SK-N-SH (cell line): ENCODE data around the gene DEPP1. TPM values are rescaled to one million over a fixed set of nuclear protein-coding genes. Genes with fewer than 3 reads are reported as not detected.

Experiments used
- CTCF ChIA-PET: fragments of 300-600, 350-600 bp; formaldehyde crosslinking; extraction: SDS; loops from one replicate; lab custom pipeline; 2021; lab: Yijun Ruan, JAX
- POLR2A ChIA-PET: fragments of 350-600 bp; sonication (Branson Sonifier 250); formaldehyde crosslinking; extraction: SDS; loops from one replicate; lab custom pipeline; 2020; ENCODE audit warnings: antibody characterized with exemption, inconsistent platforms; lab: Yijun Ruan, JAX
- DNase-seq: peaks from one replicate; pipeline ENCODE4 v3.0.0; 2012
- H2AFZ ChIP-seq: fragments of 200-600 bp; sonication (generic); 2 replicates; pipeline ENCODE4 v1.8.1; 2016; ENCODE audit warnings: antibody characterized with exemption, mild to moderate bottlenecking, low read depth
- H3F3A ChIP-seq: fragments of 200-600 bp; sonication (generic); replicated peaks from 2 replicates; pipeline ENCODE3; 2016; ENCODE audit warnings: antibody characterized with exemption, mild to moderate bottlenecking; ENCODE audit not compliant: insufficient read depth
- H3K27ac ChIP-seq, 2 experiments: fragments of 200-500 bp in 1 of 2; fragments of 200-600 bp in 1 of 2; sonication (Bioruptor generic) in 1 of 2; sonication (generic), shearing (Covaris generic) in 1 of 2; 2 replicates each; pipeline versions ENCODE4 v1.5.1 to v1.6.1; 2014 to 2016; ENCODE audit warnings: low read depth in 2 of 2, inconsistent platforms in 1 of 2, low read length in 1 of 2, mild to moderate bottlenecking in 1 of 2, mixed read lengths in 1 of 2
- H3K27me3 ChIP-seq: fragments of 200-600 bp; sonication (generic), shearing (Covaris generic); 2 replicates; pipeline ENCODE4 v1.6.1; 2016; ENCODE audit warnings: mixed run types; ENCODE audit not compliant: insufficient read depth
- H3K36me3 ChIP-seq, 2 experiments: fragments of 200-500 bp in 1 of 2; fragments of 200-600 bp in 1 of 2; sonication (Bioruptor generic) in 1 of 2; sonication (generic) in 1 of 2; replicated peaks in 1 of 2; 2 replicates each; pipeline versions ENCODE3 to v1.5.1; 2014 to 2016; ENCODE audit warnings: low read length in 1 of 2, mild to moderate bottlenecking in 1 of 2; ENCODE audit not compliant: insufficient read depth in 2 of 2, control insufficient read depth in 1 of 2
- H3K4me1 ChIP-seq, 2 experiments: fragments of 200-500 bp in 1 of 2; fragments of 200-600 bp in 1 of 2; sonication (Bioruptor generic) in 1 of 2; sonication (generic), shearing (Covaris generic) in 1 of 2; 2 replicates each; pipeline versions ENCODE4 v1.5.1 to v1.6.1; 2014 to 2016; ENCODE audit warnings: low read depth in 1 of 2, low read length in 1 of 2, mixed run types in 1 of 2; ENCODE audit not compliant: insufficient read depth in 2 of 2, control insufficient read depth in 1 of 2
- H3K4me2 ChIP-seq: fragments of 200-600 bp; sonication (generic), shearing (Covaris generic); 2 replicates; pipeline ENCODE4 v1.6.1; 2017; ENCODE audit warnings: mixed run types
- H3K4me3 ChIP-seq, 2 experiments: fragments of 200-500 bp in 1 of 2; fragments of 200-600 bp in 1 of 2; sonication (Bioruptor generic) in 1 of 2; sonication (generic), shearing (Covaris generic) in 1 of 2; 2 replicates each; pipeline versions ENCODE4 v1.5.1 to v1.8.1; 2014 to 2016; ENCODE audit warnings: low read depth in 2 of 2, inconsistent platforms in 1 of 2, low read length in 1 of 2, mild to moderate bottlenecking in 1 of 2, mixed read lengths in 1 of 2, moderate library complexity in 1 of 2
- H3K79me2 ChIP-seq: fragments of 200-600 bp; sonication (generic); 2 replicates; pipeline ENCODE4 v1.8.1; 2017; ENCODE audit warnings: mild to moderate bottlenecking; ENCODE audit not compliant: insufficient read depth
- H3K9ac ChIP-seq: fragments of 200-600 bp; sonication (generic); 2 replicates; pipeline ENCODE4 v1.6.1; 2017; ENCODE audit warnings: mixed run types
- H3K9me2 ChIP-seq: fragments of 200-600 bp; sonication (generic); 2 replicates; pipeline ENCODE4 v1.6.1; 2017; ENCODE audit warnings: mixed run types
- H3K9me3 ChIP-seq: fragments of 200-600 bp; sonication (generic); 2 replicates; pipeline ENCODE4 v1.6.1; 2017; ENCODE audit warnings: mixed run types, mild to moderate bottlenecking, moderate library complexity
- H4K20me1 ChIP-seq: fragments of 200-600 bp; sonication (generic); 2 replicates; pipeline ENCODE4 v1.6.1; 2017; ENCODE audit warnings: mild to moderate bottlenecking, mixed run types; ENCODE audit not compliant: insufficient read depth
- CHD2 ChIP-seq: fragments of 150-350 bp; IDR thresholded peaks from 2 replicates; pipeline ENCODE4 v1.6.1; 2018; ENCODE audit warnings: low read length; ENCODE audit not compliant: partially characterized antibody
- EZH2phosphoT487 ChIP-seq: fragments of 200-600 bp; sonication (generic); IDR thresholded peaks from 2 replicates; pipeline ENCODE4 v1.6.1; 2017; ENCODE audit warnings: low read depth, mixed run types, mild to moderate bottlenecking, antibody characterized with exemption, moderate library complexity, borderline replicate concordance
- FOSL2 ChIP-seq: IDR thresholded peaks from 2 replicates; pipeline ENCODE4 v1.4.0; 2012; ENCODE audit warnings: low read depth, mild to moderate bottlenecking, moderate library complexity, borderline replicate concordance
- FOXJ3 ChIP-seq: sonication (generic); formaldehyde crosslinking; IDR thresholded peaks from 2 replicates; pipeline ENCODE4 v1.5.1; 2020; ENCODE audit warnings: mild to moderate bottlenecking, missing genetic modification reagents
- FOXM1 ChIP-seq: IDR thresholded peaks from 2 replicates; pipeline ENCODE4 v1.4.0; 2012; ENCODE audit warnings: low read depth, mild to moderate bottlenecking
- GABPA ChIP-seq: IDR thresholded peaks from 2 replicates; pipeline ENCODE4 v1.4.0; 2012; ENCODE audit warnings: low read depth, mild to moderate bottlenecking
- IRF3 ChIP-seq: fragments of 150-350 bp; IDR thresholded peaks from 2 replicates; pipeline ENCODE4 v1.6.1; 2016; ENCODE audit warnings: mild to moderate bottlenecking, low read depth, low read length
- JUND ChIP-seq: IDR thresholded peaks from 2 replicates; pipeline ENCODE4 v1.4.0; 2012
- MEF2A ChIP-seq: IDR thresholded peaks from 2 replicates; pipeline ENCODE4 v1.4.0; 2012; ENCODE audit warnings: low read depth, borderline replicate concordance
- MXI1 ChIP-seq: IDR thresholded peaks from 2 replicates; pipeline ENCODE4 v1.6.1; 2012; ENCODE audit warnings: mild to moderate bottlenecking, low read depth, low read length, improper control_type of control experiment
- NRF1 ChIP-seq: IDR thresholded peaks from 2 replicates; pipeline ENCODE4 v1.6.1; 2012; ENCODE audit warnings: low read depth, mild to moderate bottlenecking, low read length
- PBX3 ChIP-seq: IDR thresholded peaks from 2 replicates; pipeline ENCODE4; 2012
- REST ChIP-seq: IDR thresholded peaks from 2 replicates; pipeline ENCODE4 v1.6.1; 2012; ENCODE audit warnings: mild to moderate bottlenecking, low read depth, low read length, moderate library complexity
- TAF1 ChIP-seq: IDR thresholded peaks from 2 replicates; pipeline ENCODE4 v1.6.1; 2012; ENCODE audit warnings: low read depth, mild to moderate bottlenecking, low read length, moderate library complexity, borderline replicate concordance
- TCF12 ChIP-seq: IDR thresholded peaks from 2 replicates; pipeline ENCODE4 v1.4.0; 2012
- USF2 ChIP-seq: fragments of 150-350 bp; IDR thresholded peaks from 2 replicates; pipeline ENCODE4 v1.6.1; 2017; ENCODE audit warnings: antibody characterized with exemption, low read length, low read depth, borderline replicate concordance
- WGBS: methylation state at CpG from one replicate; pipeline ENCODE4 v1.1.6; 2017; ENCODE audit warnings: low lambda C conversion rate; 5-methylcytosine and 5-hydroxymethylcytosine counted together
- polyA plus RNA-seq, 3 experiments: library from polyadenylated mRNA; depleted of rRNA; stranded (reverse); fragments of >200 nt; gene quantifications; 2 replicates each; pipeline ENCODE4 v1.2.3, GENCODE V29; 2012

Gene DEPP1
- polyA plus RNA-seq, 1 of the 3 experiments (the other 2 are of a cell fraction) = 5.3 TPM

- DNase-seq = no peak
- H3K79me2 ChIP-seq = no peaks in the 10 kb centered on the region
- H3F3A ChIP-seq = no peaks in the 10 kb centered on the region
- H3K9me2 ChIP-seq = no peaks in the 10 kb centered on the region
- H3K27ac ChIP-seq = no peak overlapping the region
- H2AFZ ChIP-seq = no peak overlapping the region
- POLR2A ChIA-PET = no interaction called here
- peaks cover 9% of the 10 kb centered on the region; the same call in 1 of the 2 replicates for H3K9me3 ChIP-seq
- H3K4me3 ChIP-seq = no peak overlapping the region
- CTCF ChIA-PET = interaction anchor here (0.7 to 6.5 kb wide), 3 partner anchors 16 to 1280 kb away, joined by 3 to 44 read pairs (median 3); no protein-coding TSS in a partner anchor
- peaks cover 4 to 6% of the 10 kb centered on the region in 2 experiments; a peak in 2 of 4 replicates for H3K4me1 ChIP-seq
- WGBS = 67% methylated on average over 1 of the region's 1 CpG
- H4K20me1 ChIP-seq = no peaks in the 10 kb centered on the region
- no peak overlapping the region for H3K9ac ChIP-seq
- H3K27me3 ChIP-seq = no peaks in the 10 kb centered on the region
- no peaks in the 10 kb centered on the region for H3K36me3 ChIP-seq
- TF ChIP-seq FOXM1 = no peak
- no peak for TF ChIP-seq TCF12
- no peak for TF ChIP-seq NRF1
- TF ChIP-seq JUND = no peak
- no peak overlapping the region for H3K4me2 ChIP-seq
Observed at GRCh38 chr10:44948642-44949041, 30.0 kb downstream of the DEPP1 start.

GRCh38 chr10:44947371-44948152, 31.0 kb downstream of the DEPP1 start:
- TF ChIP-seq FOSL2 (no peak), EZH2phosphoT487 (no peak), FOXJ3 (CRISPR knock-in tag) (no peak), TAF1 (no peak), JUND (no peak), MEF2A (no peak), REST (no peak), NRF1 (no peak), IRF3 (no peak), MXI1 (no peak), USF2 (no peak), CHD2 (no peak), PBX3 (no peak), GABPA (no peak)

More at GRCh38 chr10:44947371-44948152, 31.0 kb downstream of the DEPP1 start:
- H4K20me1 ChIP-seq = no peaks in the 10 kb centered on the region
- no peaks in the 10 kb centered on the region for H3K27me3 ChIP-seq
- H2AFZ ChIP-seq = no peak overlapping the region
- H3K27ac ChIP-seq = no peak overlapping the region
- WGBS = 33% methylated on average over 5 of the region's 6 CpGs
- no peaks in the 10 kb centered on the region for H3K36me3 ChIP-seq
- H3K9ac ChIP-seq = no peak overlapping the region
- no peaks in the 10 kb centered on the region for H3F3A ChIP-seq
- no peaks in the 10 kb centered on the region for H3K79me2 ChIP-seq
- H3K4me3 ChIP-seq = no peak overlapping the region
- peaks cover 9% of the 10 kb centered on the region; the same call in 1 of the 2 replicates for H3K9me3 ChIP-seq
- POLR2A ChIA-PET = no interaction called here
- DNase-seq = no peak
- H3K4me2 ChIP-seq = no peak overlapping the region
- H3K4me1 ChIP-seq = peaks cover 0 to 4% of the 10 kb centered on the region in 2 experiments; a peak in 1 of 4 replicates
- CTCF ChIA-PET = interaction anchor here (1.2 to 6.5 kb wide), 2 partner anchors 15 to 1282 kb away, joined by 3 to 44 read pairs; no protein-coding TSS in a partner anchor
- no peaks in the 10 kb centered on the region for H3K9me2 ChIP-seq
